Loucy (cell line): ENCODE results near the gene SLC43A2.

Source experiments
- EZH2phosphoT487 ChIP-seq: fragments of 200-600 bp; IDR thresholded peaks from 2 replicates; pipeline ENCODE4 v1.6.1; 2018; ENCODE audit warnings: antibody characterized with exemption, mild to moderate bottlenecking, moderate library complexity, borderline replicate concordance
- TF ChIP-seq, protein P1 (sequence below): fragments of 200-600 bp; sonication (generic); conservative IDR thresholded peaks from 2 replicates; pipeline ENCODE4 v1.5.1; 2014; ENCODE audit warnings: mild to moderate bottlenecking, antibody characterized with exemption, low read length

DNA sequence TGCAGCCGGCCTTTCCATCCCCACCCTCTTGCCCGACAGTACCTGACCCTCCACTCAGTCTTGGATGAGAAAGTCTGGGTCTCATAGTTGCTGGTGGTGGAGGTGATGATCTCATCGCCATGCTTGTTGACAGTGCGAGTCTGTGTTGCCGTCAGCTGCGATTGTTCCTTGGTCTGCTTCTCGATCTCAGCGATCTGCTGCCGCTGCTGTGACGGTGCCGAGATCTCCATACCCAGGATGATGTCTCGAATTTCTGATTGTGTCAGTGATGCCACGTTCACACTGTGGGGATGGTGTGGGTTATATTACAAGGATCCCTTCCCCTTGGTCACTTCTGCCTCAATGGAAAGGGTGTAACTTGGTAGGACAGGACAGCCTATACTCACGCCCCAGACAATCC lies 25.1 kb upstream of the SLC43A2 start:
- TF ChIP-seq, protein P1, sequence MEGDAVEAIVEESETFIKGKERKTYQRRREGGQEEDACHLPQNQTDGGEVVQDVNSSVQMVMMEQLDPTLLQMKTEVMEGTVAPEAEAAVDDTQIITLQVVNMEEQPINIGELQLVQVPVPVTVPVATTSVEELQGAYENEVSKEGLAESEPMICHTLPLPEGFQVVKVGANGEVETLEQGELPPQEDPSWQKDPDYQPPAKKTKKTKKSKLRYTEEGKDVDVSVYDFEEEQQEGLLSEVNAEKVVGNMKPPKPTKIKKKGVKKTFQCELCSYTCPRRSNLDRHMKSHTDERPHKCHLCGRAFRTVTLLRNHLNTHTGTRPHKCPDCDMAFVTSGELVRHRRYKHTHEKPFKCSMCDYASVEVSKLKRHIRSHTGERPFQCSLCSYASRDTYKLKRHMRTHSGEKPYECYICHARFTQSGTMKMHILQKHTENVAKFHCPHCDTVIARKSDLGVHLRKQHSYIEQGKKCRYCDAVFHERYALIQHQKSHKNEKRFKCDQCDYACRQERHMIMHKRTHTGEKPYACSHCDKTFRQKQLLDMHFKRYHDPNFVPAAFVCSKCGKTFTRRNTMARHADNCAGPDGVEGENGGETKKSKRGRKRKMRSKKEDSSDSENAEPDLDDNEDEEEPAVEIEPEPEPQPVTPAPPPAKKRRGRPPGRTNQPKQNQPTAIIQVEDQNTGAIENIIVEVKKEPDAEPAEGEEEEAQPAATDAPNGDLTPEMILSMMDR, result no peak
- no peak for TF ChIP-seq EZH2phosphoT487
